Occipital lobe (tissue), 2 donors: ENCODE data around the gene ZNF784. TPM values are rescaled to one million over a fixed set of nuclear protein-coding genes. Genes with fewer than 3 reads are reported as not detected.
"Not testable (repeated sequence)": the region's sequence is repeated elsewhere in the genome, so short reads cannot be mapped to it uniquely, and the experiment has no call there.

ENCODE experiments used
- DNase-seq: peaks from one replicate; lab custom pipeline; 2025; lab: John Stamatoyannopoulos, UW
- total RNA-seq: library from RNA; depleted of rRNA; stranded (reverse); fragments of >200 nt; gene quantifications from one replicate; pipeline ENCODE4 v1.2.3, GENCODE V29; 2014

Gene ZNF784
- total RNA-seq, 1 donor from 2014 or later, result 5.1 TPM

DNA sequence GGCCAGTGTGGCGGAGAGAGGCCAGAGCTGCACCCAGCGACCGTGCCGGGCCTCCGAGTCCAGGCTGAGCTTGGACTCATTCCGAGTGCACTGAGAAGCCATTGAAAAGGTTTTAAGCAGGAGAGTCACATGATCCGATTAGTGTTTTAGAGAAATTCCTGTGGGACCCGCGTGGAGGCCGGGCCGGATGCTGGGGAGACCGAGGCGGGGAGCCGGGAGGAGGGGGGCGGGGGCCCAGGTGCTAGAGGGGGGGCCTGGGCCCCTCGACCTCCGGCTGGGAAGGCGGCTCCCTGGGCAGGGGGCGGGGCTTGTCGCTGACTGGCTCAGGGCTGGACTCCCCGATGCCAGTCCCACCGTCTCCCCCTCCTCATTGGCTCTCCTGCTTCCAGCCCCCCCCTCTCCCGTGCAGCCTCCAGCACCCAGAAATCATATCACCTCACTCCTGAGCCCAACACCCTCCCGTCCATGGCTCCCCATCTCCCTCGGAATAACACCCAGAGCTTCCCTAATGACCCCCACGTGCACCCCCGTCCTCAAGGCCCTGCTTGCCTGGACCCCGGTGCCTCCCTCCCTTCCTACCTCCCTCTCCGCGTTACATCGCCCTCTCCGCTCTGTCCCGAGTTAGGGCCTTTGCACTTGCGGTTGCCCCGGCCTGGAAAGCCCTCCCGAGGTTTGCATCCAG is 38.6 kb downstream of the ZNF784 start:
- peak; percentile 41 for DNase-seq

DNA sequence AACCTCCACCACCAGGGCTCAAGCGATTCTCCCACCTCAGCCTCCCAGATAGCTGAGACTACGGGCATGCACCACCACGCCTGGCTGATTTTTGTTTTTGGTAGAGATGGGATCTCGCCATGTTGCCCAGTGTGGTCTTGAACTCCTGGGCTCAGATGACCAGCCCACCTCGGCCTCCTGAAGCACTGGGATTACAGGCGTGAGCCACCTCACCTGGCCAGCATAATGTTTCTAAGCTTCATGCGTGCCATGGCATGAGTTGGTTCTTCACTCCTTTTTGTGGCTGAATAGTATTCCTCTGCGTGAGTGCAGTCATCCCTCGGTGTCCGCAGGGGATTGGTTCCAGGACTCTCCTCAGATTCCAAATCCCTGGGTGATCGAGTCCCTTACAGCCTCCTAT is 39.5 kb downstream of the ZNF784 start:
- no peak for DNase-seq

DNA sequence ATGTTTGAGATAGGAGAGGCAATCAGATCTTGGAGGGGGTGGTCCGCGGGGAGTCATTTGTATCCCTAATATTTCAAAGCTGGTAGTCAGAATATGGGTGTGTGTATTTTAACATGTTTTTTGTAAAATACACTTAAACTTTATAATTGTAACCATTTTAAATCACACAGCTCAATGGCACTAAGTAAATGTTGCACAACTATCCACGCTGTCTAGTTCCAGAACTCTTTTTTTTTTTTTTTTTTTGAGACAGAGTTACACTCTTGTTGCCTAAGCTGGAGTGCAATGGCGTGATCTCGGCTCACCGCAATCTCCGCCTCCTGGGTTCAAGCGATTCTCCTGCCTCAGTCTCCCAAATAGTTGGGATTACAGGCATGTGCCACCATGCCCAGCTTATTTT is 40.5 kb downstream of the ZNF784 start:
- DNase-seq, result not testable (repeated sequence)

DNA sequence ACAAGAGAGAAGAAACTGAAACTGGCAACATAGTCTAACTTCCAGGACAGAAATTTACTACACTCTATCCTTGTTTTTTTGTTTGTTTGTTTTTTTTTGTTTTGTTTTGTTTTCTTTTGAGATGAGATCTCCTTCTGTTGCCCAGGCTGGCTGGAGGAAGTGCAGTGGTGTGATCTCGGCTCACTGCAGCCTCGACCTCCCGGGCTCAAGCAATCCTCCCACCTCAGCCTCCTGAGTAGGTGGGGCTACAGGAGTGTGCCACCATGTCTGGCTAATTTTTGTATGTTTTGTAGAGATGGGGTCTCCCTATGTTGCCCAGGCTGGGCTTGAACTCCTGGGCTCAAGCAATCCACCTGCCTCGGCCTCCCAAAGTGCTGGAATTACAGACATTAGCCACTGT is 42.1 kb downstream of the ZNF784 start:
- DNase-seq, result not testable (repeated sequence)

DNA sequence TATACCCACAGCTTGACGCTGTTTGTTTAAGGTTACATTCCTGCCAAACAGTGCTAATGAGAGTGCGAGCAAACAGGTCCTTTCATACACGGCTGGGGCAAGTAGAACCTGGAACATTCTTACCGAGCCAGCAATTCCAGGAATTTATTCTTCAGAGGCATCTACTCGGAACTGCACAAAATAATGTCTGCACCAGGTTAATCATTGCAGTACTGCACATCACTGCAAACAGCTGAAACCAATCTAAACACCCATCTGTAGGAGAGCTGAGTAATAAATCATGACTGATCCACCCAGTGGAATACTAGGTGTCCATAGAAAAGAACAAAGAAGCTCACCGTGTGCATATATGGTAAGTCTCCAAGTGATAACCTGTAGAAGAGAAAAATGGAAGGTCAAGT is 42.5 kb downstream of the ZNF784 start:
- no peak for DNase-seq

DNA sequence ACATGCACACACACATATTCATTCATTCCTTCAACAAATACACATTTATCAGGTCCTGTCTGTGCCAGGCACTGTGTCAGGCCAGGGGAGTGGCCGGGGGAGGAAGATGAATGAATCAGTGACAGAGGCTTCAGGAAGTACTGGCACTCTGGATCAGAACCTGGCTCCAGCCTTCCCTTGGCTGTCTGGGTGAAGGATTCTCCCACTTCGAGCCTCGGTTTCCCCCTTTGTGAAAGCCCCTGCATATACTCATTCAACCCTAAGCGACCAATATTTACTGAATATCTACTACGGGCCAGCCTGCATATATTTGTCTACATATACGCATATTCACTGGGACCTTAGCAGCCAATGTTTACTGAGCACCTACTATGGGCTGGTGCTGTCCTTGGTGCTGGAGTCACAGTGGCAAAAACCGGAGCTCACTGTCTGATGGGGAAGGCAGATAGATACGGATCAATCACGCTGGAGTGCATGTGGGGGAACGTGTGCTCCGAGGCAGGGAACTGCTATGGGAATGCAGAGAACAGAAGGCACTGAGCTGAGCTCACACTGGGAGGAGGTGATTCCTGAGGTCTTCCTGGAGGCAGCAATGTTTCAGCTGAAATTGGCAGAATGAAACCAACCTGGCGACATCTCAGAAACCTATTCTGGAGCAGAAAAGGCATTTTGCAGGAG is 43.1 kb downstream of the ZNF784 start:
- no peak for DNase-seq

DNA sequence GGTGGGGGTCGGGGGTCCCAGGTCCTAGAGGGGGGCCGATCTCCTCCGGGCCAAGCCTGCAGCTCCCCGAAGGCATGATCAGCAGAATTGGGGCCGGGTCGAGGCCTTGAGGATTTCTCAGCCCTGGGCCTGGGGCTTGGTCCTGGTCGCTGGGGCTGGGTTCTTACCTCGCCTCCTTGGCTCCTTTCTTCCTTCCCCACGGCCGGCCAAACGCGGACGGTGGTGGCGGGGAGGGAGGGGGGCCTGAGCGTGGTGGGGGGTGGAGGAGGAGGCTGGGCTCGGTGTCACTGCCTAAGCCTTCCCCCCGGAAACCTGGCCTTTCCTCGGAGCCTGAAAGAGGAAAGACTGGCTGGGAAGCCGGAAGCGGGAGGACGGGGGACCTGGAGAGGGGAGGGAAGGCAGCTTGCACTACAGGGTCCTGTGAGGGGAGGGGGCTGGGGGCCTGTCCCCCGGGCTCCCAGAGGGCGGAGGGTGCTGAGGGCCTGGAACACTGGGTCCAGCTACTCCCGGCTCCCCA is 43.7 kb downstream of the ZNF784 start, which contains the start of gene ZNF579:
Gene ZNF579, minus strand, starts transcription at position 221 of the 517 bp plus-strand sequence. CDS start 1,209 bp downstream, outside the sequence.
- peak; percentile 90 for DNase-seq

DNA sequence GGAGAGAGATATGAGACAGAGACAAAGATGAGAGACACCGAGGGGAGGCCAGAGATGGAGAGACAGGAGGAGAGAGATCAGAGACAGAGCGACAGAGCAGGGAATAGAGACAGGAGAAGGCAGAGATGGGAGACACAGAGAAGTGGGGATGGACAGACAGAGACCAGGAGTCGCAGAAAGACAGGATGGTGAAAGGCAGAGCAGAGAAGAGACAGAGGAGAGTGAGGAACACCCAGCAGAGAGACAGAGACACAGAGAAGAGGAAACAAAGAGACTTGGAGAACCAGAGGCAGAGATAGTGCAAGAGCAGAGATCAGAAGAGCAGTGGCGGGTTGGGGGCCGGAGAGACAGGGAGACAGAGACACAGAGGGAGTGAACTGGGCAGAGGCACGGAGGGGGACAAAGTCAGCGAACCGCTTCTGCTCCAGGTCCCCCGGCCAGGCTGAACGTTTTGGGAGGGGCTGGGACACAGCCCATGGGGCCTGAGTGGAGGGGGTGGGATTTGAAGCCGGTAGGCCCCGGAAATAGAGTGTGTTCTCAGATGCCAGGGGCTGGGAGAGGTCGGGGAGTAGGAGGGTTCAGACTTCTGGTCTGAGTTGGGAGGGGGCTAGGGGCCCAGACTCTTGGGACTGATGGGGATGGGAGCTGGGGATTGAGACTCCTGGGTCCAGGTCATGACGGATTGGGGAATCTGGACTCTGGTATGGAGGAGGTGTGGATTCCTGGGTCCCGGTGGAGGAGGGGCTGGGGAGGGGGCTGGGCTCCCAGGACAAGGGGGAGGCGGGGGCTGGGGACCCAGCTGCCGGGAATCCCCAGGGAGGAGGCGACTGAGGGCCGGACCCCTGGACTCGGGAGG is 44.4 kb downstream of the ZNF784 start:
- DNase-seq, result no peak

DNA sequence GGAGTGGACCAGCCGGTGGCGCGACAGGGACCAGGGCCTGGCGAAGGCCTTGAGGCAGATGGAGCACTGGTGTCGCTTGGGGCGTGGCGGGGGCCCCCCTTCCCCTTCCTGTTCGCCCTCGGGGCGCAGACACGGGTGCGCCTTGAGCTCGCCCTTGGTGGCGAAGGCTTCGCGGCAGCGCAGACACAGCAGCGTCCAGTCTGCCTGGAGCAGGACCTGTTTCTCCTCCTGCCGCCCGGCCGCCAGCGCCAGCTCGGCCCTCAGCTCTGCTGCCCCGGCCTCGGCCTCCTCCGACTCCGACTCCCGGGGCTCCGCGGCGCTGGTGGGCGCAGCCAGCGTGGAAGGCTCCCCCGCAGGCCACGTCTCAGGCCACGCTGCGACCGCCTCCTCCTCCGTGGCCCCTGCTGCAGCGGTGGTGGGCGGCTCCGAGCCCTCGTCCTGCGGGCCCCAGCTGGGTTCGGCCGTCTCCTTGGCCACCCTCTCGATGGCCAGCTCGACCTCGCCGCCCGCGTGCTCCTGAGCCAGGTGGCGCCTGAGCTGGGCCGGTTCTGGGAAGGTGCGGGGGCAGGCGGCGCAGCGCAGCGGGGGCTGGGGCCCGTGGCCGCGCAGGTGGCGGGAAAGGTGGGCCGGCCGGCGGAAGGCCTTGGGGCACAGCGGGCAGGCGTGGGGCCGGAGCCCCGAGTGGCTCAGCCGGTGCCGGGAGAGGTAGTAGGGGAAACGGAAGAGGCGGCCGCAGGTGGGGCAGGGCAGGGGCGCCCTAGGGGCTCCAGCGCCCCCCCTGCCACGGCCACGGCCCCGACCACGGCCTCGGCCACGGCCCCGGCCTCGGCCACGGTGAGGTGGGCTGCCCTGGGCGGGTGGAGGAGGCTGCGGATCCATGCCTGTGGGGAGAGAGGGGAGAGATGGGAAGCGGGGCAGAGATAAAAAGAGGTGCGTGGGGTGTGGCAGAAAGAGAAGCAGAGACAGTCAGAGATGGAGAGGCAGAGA is 45.3 kb downstream of the ZNF784 start:
- DNase-seq, result no peak

DNA sequence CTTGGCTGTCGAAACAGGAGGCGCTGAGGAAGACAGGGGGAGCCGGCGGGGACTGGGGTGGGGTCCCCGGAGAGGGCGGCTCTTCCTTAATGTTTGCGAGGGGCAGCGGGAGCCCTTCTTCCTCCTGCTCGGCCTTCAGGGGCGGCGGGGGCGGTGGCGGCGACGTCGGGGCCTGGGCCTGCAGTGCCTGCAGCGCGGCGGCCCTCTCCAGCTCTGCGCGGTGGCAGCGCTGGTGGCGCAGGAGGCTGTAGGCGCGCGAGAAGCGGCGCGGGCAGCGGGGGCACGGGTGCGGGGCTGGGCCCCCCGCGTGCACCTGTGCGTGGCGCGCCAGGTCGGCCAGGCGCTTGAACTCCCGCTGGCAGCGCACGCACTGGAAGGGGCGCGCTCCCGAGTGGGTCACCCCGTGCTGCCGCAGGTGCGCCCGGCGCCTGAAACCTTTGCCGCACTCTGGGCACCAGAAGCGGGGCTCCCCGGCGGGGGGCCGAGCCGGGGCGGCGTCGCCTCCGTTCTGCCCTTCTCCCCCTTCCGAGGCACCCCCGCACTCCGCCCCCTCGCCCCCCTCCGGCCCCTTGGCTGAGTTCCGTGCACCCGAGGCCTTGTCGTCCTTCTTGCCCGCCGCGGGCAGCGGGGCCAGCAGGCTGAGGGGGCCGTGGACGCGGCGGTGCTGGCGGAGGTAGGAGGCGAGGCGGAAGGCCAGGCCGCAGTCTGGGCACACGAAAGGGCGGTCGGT is 46.2 kb downstream of the ZNF784 start:
- no peak for DNase-seq

DNA sequence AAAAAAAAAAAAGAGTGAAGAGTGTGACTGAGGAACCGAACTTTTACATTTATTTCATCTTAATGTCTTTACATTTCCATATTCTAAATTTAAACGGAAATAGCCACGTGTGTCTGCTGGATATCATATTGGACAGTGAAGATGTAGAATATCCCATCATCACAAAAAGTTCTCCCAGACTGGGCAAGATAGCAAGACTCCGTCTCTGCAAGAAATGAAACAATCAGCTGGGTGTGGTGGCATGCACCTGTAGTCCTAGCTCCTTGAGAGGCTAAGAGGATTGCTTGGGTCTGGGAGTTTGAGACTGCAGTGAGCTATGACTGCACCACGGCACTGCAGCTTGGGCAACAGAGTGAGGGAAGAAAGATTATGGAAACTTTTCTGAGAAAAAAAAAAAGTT is 47.6 kb downstream of the ZNF784 start:
- DNase-seq, result no peak

DNA sequence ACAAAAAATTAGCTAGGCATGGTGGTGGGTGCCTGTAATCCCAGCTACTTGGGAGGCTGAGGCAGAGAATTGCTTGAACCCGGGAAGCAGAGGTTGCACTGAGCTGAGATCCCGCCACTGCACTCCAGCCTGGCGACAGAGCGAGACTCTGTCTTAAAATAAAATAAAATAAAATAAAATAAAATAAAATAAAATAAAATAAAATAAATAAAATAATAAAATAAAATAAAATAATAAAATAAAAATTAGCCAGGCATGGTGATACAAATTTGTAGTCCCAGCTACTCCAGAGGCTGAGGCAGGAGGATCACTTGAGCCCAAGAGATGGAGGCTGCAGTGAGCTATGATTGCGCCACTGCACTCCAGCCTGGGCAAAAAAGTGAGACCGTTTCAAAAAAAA is 50.4 kb downstream of the ZNF784 start:
- DNase-seq, result not testable (repeated sequence)

Other genes with a start within 250 kb of the ZNF784 start
- gene TMEM190, start 247.7 kb downstream of the ZNF784 start, total RNA-seq, result not detected
- not detected for gene TMEM238, start 240.3 kb downstream of the ZNF784 start, total RNA-seq
- gene RPL28, start 238.6 kb downstream of the ZNF784 start, total RNA-seq, result 112 TPM
- 35.9 TPM for gene UBE2S, start 216.8 kb downstream of the ZNF784 start, total RNA-seq
- gene SHISA7, start 181.3 kb downstream of the ZNF784 start, total RNA-seq, result 4.2 TPM
- 13.7 TPM for gene ISOC2, start 162.9 kb downstream of the ZNF784 start, total RNA-seq
- gene C19orf85, start 159.8 kb downstream of the ZNF784 start, total RNA-seq, result not detected
- 0.78 TPM for gene ZNF628, start 147.9 kb downstream of the ZNF784 start, total RNA-seq
- gene NAT14, start 139.4 kb downstream of the ZNF784 start, total RNA-seq, result 15.0 TPM
- 0.31 TPM for gene SSC5D, start 136.1 kb downstream of the ZNF784 start, total RNA-seq
- gene SBK2, start 87.4 kb downstream of the ZNF784 start, total RNA-seq, result not detected
- 0.31 TPM for gene SBK3, start 79.0 kb downstream of the ZNF784 start, total RNA-seq
- 4.2 TPM for gene ZNF579, start 43.7 kb downstream of the ZNF784 start, total RNA-seq
- 4.1 TPM for gene FIZ1, start 25.0 kb downstream of the ZNF784 start, total RNA-seq
- 2.8 TPM for gene ZNF524, start 24.3 kb downstream of the ZNF784 start, total RNA-seq
- gene ZNF865, start 18.9 kb downstream of the ZNF784 start, total RNA-seq, result 1.2 TPM
- 4.8 TPM for gene ZNF580, start 16.4 kb upstream of the ZNF784 start, total RNA-seq
- gene ZNF581, start 19.1 kb upstream of the ZNF784 start, total RNA-seq, result 5.6 TPM
- 7.8 TPM for gene CCDC106, start 23.6 kb upstream of the ZNF784 start, total RNA-seq
- 65.8 TPM for gene U2AF2, start 30.5 kb upstream of the ZNF784 start, total RNA-seq
- gene EPN1, start 50.7 kb upstream of the ZNF784 start, total RNA-seq, result 20.7 TPM
- not detected for gene NLRP9, start 113.8 kb upstream of the ZNF784 start, total RNA-seq
- gene RFPL4A, start 134.5 kb upstream of the ZNF784 start, total RNA-seq, result not detected
- not detected for gene RFPL4AL1, start 144.6 kb upstream of the ZNF784 start, total RNA-seq
- gene NLRP11, start 207.4 kb upstream of the ZNF784 start, total RNA-seq, result not detected
- under 0.01 TPM for gene NLRP4, start 212.0 kb upstream of the ZNF784 start, total RNA-seq